Activated CD4-positive, alpha-beta T cell treated with anti-CD3 and anti-CD28 coated beads, Interleukin-2, amount 50 U/mL, for 16 hours (primary cell): ENCODE results near the gene MN1.

Experiments
- DNase-seq: peaks from one replicate; pipeline ENCODE4 v3.0.0-alpha.2; 2020

MN1 gene

DNA sequence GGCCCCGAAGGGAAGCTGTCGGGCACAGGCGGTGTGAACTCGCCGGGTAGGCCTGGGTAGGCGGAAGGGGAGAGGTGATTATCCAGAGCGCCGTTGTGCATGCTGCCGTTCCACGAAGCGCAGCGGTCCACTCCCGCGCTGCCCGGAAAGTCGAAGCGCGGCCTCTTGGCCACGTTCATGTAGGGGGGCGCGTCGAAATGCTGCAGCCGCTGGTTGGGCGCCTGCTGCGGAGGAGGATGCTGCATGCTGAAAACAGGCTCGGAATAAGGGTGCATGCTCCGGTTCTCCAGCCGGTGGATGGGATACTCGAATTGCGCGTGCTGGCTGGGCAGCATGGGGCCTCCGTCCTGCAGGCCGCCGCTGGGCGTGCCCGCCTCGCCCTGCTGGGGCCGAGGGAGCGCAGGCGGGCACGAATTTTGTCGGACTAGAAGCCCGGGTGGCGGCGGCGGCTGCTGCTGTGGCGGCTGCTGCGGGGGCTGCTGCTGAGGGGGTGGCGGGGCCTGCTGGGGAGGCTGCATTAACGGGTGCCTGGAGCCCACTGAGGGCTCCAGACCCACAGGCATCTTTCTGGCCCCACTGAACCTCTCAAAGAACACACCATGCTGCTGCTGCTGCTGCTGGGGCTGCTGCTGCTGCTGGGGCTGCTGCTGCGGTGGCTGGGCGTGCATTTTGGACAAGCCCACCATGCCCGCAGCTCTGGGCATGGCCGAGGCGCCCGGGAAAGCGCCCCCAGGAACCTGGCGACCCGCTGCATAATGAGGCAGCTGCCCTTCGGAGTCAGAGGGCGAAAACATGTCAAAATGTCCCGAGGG, 2.3 kb downstream of the MN1 start:
- no peak for DNase-seq

DNA sequence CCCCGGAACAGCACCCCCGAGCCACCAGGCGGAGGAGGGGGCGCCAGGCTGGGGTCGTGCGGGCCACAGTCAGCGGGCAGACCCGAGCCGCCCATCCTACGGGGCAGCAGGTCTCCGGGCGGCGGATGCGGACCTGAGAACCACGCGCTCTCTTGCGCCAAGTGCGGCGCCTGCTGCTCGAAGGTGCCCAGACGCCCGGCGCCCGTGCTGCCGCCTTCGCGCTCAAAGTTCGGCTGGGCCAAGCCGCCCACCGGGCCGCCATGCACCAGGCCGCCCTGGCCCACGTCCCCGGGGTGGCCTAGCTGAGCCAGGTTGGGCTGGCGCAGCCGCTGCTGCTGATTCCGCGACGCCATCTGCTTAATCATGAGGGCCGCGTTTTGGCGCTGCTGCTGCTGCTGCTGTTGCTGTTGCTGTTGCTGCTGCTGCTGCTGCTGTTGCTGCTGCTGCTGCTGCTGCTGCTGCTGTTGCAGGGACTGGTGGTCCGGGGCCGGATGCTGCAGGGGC, 3.0 kb downstream of the MN1 start:
- DNase-seq, result no peak

DNA sequence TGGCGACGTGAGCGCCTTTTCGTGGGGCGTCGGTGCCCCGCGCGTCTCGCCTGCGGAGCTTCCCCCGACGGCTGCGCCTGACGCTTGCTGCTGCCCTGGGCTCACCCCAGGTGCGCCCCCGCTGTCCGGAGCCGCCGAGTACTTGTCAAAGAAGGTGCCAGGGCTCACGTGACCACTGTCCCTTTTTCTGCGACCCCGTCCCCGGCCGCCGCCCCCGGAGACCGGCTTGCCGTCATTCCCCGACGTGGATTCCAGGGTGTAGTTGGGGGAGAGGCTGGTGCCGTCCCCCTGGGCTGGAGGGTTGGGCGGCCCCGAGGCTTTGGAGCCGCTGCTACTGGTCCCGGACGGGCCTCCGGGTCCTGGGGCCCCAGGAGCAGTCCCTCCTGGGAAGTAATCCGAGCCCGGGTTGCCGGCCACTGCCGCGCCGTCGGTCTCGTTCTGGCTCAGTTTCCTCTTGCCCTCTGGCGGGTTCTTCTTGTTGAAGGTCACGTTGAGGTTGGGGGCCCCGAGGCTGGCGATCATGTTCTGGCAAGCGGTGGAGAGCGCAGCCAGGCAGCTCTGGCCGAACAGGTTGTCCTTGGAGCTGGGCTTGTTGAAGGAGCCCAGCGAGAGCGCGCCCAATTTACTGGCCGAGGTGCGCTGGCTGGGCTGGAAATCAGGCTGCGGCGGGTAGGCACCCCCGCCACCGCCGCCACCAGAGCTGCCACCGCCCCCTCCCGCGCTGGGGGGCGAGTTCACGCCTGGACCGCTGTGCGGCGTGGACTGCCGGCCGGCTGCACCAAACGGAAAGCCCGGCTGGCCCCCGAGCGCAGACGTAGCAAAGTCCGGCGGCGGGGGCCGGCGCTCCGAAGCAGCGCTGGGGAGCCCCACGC, 3.8 kb downstream of the MN1 start:
- no peak for DNase-seq

DNA sequence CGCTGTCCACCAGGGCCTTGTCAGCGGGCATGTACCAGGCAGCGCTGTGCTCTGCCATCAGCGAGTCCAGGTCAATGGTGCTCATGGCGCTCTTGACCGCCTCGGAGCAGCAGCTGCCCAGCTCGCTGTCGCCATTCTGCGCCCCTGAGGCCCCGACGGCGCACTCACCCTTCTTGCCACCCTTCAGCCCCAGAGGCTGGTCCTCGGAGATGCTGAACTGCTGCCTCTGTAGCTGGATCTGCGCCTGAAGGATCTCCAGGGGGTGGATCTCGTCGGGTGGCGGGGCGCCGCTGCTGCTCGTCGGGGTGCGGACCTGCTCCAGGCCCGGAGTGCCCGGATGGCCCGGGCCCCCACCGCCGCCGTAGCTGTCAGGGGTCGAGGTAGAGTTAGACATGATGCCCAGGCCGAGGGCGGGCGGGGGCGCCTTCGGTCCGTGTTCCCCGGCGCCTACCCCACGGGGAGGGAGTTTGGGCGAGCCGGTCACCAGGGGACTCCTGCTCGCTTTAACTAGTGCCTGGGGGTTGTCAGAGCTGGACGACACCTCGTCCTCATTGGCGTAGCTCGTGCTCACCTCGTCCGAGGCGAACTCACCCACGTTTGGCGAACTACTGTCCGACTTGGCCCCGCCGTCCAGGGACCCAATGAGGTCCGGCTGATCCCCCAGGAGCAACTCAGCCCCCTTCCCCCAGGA, 4.6 kb downstream of the MN1 start:
- DNase-seq, result no peak

DNA sequence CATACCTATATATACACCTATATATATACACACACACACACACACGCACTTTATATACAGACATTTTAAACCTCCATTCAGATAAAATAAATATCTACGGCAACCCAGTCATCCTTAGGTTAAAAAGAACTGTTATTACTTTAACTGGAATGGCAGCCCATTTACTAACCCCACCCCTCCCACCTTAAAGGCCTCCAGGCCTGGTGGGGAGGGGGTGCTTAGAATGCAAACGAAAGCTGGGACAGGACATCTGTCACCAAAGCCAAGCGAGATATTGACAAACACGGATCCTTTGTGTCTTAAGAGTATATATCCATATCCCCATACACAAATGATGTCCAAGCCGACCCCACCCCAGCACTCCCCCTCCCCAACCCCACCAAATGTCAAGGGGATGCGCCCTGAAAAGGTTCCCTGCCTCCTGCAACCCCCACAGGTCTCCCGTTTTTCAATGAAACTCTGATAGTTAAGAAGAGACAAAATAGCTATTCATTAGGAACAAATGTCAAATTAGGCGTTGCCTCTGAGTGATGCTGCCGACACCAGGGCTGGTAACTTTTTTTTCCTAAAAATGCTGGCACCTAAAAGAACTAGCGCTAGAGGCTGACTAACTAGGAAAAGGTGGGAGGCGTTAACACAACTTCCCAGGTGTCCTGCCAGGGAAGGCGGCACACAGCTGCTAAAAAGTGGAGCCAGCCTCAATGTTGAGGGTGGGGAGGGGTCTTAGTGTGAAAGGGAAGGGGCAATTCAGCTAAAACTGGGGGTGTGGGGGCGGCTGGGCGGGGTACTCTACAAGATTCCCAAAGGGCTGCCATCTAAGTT, 5.6 kb downstream of the MN1 start:
- DNase-seq, result no peak

DNA sequence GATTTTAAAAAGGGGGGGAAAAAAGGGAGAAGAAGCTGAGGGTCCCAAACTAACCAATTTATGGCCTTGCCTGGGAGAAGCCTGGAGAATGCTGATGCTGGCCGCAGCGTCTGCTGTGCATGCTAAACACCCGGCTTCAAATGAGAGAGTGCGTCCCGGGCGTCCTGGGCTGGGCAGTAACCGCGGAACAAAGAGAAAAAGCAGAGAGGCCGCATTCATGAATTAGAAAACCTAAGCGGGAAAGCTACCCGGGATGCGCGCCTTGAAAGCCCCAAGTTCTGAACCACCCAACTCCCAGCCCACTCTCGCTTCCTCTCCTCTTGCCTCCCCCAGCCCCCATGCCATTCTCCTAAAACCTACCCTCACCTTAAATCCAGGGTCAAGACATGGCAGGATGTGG, 6.5 kb downstream of the MN1 start:
- no peak for DNase-seq

DNA sequence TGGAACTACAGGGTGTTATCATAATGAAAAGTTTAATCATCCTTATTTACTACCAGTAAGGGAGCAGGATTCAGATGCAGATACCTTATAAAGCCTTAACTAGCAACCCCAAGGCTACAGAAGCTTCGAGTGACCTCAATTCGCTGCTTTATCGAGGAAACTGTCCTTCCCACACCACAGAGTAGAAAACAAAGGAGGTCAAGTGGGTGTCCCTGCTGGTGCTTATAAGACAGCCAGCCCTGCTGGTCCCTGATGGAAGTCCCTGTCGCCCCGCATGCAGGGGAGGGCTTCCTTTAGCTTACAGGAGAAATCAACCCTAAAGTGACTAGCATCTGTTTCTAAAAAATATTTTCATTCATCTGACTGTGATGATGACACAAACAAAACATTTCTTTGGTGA, 7.3 kb downstream of the MN1 start:
- no peak for DNase-seq

DNA sequence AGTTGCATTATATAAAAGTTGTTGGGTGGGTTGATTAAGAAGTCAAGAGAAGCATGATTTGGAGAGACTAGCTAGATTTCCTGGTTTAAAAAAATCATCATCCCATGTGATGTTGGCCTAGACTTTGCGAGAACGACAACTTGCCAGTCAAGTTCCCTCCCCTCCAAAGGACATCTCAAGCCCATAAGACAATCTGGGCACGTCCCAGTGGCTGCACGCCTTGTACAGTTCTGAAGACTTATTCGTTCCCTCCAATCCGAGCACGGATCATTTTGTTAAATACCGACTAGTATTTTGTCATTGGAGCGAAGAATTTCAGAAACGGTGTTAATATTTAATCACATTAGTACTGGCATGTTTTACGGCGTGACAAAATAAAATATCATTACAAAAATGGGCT, 8.0 kb downstream of the MN1 start:
- DNase-seq, result no peak

DNA sequence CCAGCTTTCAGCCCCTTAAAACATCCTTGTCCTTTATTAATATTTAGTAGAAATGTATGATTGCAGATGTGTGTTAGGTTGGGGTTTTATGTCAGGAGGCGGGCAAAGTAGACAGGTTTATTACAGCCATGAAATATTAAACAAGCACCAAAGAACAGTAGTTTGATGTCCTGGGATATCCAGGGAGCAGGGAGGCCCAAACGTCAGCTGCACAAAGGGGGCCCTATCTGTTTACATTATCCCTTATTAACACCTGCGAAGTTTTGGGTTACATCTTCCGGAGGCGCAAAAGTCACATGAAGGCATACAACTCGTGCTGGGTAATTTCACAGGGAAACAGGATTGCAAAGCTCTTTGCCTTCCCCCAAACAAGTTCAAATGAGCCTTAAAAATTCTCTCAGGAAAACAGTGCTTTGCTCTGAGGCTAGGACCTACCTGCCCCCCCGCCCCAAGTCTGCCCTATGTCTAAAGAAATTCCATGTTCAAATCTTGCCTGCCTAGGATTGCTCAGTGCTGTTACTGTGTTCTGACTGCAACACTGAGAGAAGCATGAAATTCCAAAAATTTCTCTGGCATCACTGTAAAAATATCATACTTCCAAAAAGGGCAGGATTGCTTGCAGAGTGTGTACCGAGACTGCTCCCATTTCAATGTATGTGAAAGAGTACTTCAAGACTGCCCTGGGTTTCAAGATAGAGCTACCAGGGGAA, 8.9 kb downstream of the MN1 start:
- DNase-seq, result no peak

DNA sequence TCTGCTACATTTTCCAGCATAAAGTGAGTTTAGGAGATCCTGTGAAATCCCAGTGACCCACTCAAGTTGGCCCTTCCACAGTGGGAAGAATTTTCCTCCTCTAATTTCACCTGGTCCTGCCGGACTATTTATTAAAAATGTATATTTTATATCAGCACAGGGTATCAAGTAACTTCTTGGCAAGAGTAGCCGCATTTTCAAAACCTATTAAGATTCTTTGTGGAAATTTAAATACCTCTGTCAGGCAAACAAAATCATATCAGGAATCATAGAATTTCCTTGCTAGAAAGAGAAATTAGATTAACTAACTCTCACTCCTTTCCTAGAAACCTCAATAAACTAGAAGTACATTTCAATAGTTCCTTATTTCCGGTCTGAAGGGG, 9.7 kb downstream of the MN1 start:
- no peak for DNase-seq

DNA sequence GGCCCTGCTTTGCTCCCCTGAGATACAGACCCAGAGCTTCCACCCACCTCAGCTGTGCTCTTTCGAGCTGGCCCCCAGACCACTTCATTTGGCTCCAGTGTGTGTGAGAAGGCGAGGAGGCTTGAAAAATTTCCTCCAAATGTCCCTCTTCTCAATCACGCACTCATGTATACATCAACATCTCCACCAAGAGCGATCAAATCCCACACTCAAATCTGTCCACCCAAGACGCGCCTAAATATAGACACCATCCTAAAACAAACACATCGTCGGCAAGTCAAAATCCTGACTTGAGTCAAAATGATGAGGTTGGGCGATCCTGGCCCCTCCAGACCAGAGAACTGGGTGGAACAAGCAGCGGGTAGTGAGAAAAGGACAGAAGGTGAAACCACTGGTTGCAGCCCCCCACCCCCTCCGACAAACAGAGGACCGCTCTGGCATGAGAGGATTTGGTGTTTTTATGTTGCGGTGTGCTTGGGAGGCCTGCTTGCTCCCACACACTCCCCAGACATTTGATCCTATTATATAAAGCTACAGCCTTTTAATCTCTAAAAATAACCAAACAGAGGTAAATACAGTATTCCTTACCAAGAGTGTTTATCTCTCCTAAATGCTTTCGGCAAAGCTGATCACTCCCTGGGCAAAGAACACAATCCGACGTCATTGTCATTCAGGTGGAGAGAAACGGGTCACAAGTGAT, 10.2 kb downstream of the MN1 start:
- no peak for DNase-seq

DNA sequence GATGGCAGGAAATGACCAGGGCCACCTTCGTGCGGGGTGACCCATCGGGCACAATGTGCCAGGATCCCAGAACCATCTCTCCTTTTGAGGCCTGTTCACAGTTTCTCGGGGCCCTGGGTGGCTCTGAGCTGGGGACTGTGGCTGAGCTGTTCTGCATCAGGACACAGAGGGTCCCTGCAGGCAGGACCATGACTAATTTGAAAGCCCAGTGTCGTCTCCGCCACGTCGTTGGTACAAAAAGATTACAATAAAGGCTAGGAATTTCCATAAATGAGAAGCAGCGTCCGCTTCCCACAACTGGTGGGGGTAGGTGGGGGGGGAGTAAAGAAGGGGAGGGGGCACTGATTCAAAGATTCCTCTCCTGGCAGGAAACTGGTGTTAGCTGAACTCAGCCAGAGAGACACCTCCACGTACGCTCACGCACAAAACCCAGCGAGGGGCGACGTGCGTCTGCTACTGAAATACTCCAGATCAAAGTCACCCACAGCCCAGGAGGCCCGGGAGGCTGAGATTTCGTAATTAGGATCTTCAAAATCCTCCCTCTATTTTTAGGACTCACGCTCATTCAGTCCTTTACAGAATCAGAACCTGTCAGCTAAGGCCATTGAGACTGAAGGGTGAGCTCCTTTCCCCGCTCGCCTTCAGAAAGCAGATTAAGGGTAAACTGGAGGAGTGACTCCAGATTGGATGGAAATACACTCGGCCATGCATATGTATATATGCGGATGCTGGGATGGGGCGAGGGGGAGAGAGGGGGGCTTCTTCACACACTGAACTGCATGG, 11.0 kb downstream of the MN1 start:
- DNase-seq, result no peak

DNA sequence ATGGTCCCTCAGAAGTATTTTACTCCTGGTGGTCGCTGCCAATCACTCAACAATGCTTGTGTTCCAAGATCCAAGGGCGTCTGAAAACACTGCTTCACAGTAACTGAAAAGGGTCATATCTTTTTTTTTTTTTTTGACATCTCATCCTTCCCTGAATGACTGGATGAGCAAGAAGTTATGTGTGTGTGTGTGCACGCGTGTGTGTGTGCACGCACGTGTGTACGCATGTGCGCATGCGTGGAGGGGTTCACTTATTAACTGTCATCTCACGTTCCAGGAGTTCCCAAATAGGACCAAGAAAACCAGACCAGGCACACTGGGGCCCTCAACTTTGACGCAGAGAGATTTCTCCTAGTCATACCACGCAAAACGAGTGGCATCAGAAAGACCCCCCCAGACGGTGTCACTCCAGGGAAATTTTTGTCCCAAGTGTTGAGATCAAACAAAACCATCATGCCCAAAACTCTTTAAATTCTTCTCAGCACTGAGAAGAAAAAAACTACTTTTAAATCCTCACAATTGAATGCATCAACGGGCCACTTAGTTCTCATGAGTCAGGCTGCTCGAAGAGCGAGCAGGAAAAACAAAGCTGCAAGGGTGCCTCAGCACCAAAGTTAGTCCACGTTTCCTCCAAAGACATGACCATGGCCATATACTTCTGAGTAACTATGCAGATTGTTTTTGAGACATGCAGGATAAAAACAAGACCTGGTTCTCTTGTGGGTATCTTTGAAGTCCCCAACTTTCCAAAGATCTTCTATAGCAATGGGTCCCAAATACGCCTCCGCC, 12.9 kb downstream of the MN1 start:
- no peak for DNase-seq

DNA sequence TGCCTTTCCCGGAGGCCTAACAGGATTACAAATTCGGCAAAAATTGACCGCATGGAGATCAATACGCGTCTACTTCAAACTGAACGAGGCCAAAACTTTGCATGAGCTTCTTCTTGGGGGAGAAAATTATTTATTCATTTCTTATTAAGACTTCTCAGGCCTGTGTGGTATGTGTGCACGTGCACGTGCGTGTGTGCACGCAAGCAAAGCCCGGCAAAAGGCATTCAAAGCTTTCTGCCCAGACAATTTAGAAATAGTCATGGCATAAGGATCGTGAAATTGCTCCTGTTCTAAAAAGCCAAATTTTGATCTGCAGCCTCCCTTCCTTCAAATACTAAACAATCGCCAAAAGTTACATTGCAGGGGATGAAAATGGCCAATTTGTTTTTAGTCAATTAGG, 14.6 kb downstream of the MN1 start:
- DNase-seq, result no peak

DNA sequence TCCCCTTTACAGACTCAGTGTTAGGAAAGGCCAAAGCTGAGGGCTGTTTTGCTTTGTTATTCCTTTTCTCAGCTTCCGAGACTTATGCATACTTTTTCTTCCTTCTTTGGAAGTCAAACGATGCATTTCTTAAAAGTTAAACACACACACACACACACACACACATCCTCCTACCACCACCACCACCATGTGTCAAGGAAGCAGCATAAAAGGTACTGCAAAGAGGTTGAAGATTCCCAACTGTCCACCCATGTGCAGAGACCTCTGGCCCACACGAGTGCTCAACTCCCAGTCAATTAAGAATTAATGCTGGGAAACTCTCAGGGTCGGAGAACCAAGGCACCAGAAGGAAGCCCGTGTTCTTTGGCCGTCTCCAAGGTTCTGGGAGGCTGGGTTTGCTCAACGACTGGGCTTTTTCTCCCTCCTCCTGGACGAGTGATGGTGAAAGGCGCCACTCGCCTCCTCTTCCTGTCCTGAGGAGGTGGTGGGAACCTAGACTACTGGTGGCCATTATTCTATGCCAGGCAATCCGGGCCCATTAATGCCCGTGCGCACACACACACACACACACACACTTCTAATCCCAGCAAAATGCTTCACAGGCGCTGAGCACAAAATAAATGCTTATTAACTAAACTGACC, 15.1 kb downstream of the MN1 start:
- no peak for DNase-seq

DNA sequence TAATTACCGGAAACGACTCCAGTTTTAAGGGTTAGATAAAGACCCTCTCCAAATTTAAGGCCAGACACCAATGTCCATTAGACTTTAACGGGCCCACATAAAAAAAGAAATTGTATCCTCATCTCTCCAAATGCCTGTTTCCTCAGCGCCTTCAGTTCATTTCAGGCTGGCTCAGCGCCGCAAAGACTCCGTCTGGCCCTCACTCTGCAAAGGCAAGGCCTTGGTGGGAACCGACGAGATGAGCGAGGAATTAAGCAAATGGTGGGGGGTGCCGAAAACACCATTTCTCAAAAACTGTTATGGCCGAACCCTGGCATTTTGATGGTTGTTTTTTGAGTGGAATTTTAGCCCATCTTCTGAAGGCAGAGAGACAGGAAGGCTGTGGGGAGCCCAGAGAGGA, 15.7 kb downstream of the MN1 start:
- DNase-seq, result no peak

DNA sequence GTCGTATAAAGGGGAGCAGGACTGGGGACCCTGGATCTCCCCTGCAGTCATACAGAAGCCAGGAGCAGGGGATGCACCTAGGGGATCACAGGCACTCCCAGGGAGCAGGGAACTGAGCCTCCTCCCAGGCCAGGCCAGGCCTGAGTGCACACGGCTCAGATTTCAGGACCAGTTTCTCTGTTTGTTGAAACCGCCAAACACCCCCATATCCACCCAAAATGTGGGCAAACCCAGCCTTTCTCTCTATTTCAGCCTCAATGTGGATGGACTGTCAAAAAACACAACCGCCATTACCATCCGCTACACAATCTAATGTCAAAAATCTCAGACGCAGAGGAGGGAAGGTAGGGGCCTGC, 17.5 kb downstream of the MN1 start:
- DNase-seq, result no peak

DNA sequence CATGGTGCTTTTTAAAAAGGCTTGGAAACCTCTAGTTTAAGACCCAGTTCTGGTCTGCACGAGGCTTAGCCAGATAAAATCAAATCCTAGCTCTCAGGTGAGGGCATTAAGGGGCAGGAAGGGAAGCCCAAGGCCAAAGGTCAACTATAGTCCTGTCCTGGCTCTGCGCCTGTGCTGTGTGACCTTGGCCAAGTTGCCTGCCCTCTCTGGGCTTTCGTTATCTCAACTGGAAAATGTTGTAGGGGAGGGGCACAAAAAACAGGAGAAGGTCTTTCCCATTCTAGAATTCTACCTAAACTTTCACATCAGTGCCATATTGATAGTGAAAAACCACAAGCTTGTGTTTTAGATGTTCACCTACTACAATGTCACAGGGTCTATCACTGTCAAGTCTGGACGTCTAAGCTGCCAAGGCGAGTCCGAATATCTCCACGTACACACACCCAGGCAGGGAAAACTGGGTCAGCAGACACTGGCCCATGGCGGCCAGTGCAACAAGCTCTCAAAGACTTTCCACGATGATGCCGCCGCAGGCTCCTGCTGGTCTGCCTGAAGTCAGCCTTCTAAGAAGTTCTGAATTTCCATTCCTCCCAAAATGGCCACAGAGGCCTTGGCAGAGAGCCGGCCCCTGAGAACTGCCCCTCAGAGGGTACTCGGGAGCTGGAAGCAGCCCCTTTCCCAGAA, 18.0 kb downstream of the MN1 start:
- DNase-seq, result no peak

DNA sequence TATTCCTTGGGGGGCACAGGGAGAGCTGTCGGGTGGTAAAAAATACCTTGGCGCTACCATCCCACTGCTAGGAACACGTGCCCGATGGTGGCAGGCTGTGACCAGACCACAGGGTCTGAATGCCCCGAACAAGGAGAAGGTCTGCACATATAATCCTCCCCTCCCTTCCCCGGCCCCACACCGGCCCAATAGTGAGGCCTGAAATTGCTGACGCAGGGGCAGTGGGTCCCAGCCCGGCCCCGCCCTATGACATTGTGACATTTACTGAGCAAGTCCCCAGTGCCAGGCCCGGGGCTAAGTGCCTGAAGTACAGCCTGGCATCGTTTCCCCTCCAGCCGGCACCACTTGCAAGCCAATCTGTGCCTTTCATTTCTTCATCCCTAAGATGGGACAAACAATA, 19.5 kb downstream of the MN1 start:
- no peak for DNase-seq
